HCT116 (cell line): ENCODE measurements around the gene SMIM14.

Experiments
- EGR1 ChIP-seq: IDR thresholded peaks from 2 replicates; pipeline ENCODE4 v1.6.1; 2012; ENCODE audit warnings: low read depth
- EZH2 ChIP-seq: fragments of 200-600 bp; sonication (generic); IDR thresholded peaks from 2 replicates; pipeline ENCODE4 v1.6.1; 2017; ENCODE audit warnings: antibody characterized with exemption, mixed run types
- EZH2phosphoT487 ChIP-seq: fragments of 200-600 bp; IDR thresholded peaks from 2 replicates; pipeline ENCODE4 v1.6.1; 2018; ENCODE audit warnings: antibody characterized with exemption, borderline replicate concordance
- POLR2A ChIP-seq: IDR thresholded peaks from 2 replicates; pipeline ENCODE4 v1.7.0; 2011; ENCODE audit warnings: borderline replicate concordance; ENCODE audit not compliant: insufficient read depth, insufficient read length; ENCODE audit errors: extremely low read depth
- POLR2AphosphoS5 ChIP-seq: IDR thresholded peaks from 2 replicates; pipeline ENCODE4 v1.6.1; 2011; ENCODE audit warnings: mild to moderate bottlenecking, low read depth, low read length, moderate library complexity
- RAD21 ChIP-seq: IDR thresholded peaks from 2 replicates; pipeline ENCODE4 v1.6.1; 2012; ENCODE audit warnings: low read depth, mild to moderate bottlenecking
- REST ChIP-seq: IDR thresholded peaks from 2 replicates; pipeline ENCODE4 v1.6.1; 2012; ENCODE audit warnings: low read depth
- SP1 ChIP-seq: IDR thresholded peaks from 2 replicates; pipeline ENCODE4 v1.6.1; 2012; ENCODE audit warnings: low read depth
- TF ChIP-seq, protein P1 (sequence below): IDR thresholded peaks from 2 replicates; pipeline ENCODE4 v1.6.1; 2012
- TF ChIP-seq, protein P2 (sequence below), 3 experiments: fragments of 200-600 bp in 1 of 3; sonication (generic) in 1 of 3; IDR thresholded peaks in 2 of 3; conservative IDR thresholded peaks in 1 of 3; 2 replicates each; pipeline ENCODE4 v1.5.1; 2012 to 2017; ENCODE audit warnings: low read depth in 2 of 3, low read length in 2 of 3, antibody characterized with exemption in 1 of 3, borderline replicate concordance in 1 of 3, control low read depth in 1 of 3, mild to moderate bottlenecking in 1 of 3, mixed read lengths in 1 of 3, mixed run types in 1 of 3, moderate library complexity in 1 of 3; ENCODE audit not compliant: insufficient read depth in 1 of 3
- TF ChIP-seq, protein P3 (sequence below): IDR thresholded peaks from 2 replicates; pipeline ENCODE4 v1.6.1; 2012

GRCh38 chr4:39597695-39598381, 40.8 kb downstream of the SMIM14 start:
- TF ChIP-seq, protein P1, sequence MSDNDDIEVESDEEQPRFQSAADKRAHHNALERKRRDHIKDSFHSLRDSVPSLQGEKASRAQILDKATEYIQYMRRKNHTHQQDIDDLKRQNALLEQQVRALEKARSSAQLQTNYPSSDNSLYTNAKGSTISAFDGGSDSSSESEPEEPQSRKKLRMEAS = no peak
- TF ChIP-seq, protein P2, sequence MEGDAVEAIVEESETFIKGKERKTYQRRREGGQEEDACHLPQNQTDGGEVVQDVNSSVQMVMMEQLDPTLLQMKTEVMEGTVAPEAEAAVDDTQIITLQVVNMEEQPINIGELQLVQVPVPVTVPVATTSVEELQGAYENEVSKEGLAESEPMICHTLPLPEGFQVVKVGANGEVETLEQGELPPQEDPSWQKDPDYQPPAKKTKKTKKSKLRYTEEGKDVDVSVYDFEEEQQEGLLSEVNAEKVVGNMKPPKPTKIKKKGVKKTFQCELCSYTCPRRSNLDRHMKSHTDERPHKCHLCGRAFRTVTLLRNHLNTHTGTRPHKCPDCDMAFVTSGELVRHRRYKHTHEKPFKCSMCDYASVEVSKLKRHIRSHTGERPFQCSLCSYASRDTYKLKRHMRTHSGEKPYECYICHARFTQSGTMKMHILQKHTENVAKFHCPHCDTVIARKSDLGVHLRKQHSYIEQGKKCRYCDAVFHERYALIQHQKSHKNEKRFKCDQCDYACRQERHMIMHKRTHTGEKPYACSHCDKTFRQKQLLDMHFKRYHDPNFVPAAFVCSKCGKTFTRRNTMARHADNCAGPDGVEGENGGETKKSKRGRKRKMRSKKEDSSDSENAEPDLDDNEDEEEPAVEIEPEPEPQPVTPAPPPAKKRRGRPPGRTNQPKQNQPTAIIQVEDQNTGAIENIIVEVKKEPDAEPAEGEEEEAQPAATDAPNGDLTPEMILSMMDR (IDR thresholded peaks at IDR 0.05 in 2 of 3, conservative IDR thresholded peaks at IDR 0.05 in 1 of 3; ENCODE audit: borderline replicate concordance in 1 of 3, insufficient read depth in 1 of 3, low read depth in 2 of 3, low read length in 2 of 3) = no peak
- TF ChIP-seq SP1 (no peak), RAD21 (no peak), POLR2A (no peak), REST (no peak), EGR1 (no peak), POLR2AphosphoS5 (no peak), EZH2 (no peak), EZH2phosphoT487 (no peak)
- TF ChIP-seq, protein P3, sequence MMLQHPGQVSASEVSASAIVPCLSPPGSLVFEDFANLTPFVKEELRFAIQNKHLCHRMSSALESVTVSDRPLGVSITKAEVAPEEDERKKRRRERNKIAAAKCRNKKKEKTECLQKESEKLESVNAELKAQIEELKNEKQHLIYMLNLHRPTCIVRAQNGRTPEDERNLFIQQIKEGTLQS = no peak
